HEK293T (cell line): Measurements from ENCODE around the gene TAP2.

Experiments
- ARNT ChIP-seq: fragments of 450-650 bp; IDR thresholded peaks from 2 replicates; pipeline ENCODE4 v1.6.1; 2017; ENCODE audit warnings: mild to moderate bottlenecking
- BHLHE40 ChIP-seq: fragments of 450-650 bp; IDR thresholded peaks from 2 replicates; pipeline ENCODE4 v1.6.1; 2016; ENCODE audit warnings: mild to moderate bottlenecking, moderate library complexity, borderline replicate concordance
- CTBP1 ChIP-seq: fragments of 450-650 bp; IDR thresholded peaks from 2 replicates; pipeline ENCODE4 v1.6.1; 2016; ENCODE audit warnings: borderline replicate concordance
- ELF4 ChIP-seq: fragments of 450-650 bp; IDR thresholded peaks from 2 replicates; pipeline ENCODE4 v1.6.1; 2017; ENCODE audit warnings: antibody characterized with exemption
- FOXA1 ChIP-seq: fragments of 450-650 bp; IDR thresholded peaks from 2 replicates; pipeline ENCODE4 v1.6.1; 2016; ENCODE audit warnings: mild to moderate bottlenecking
- FOXK2 ChIP-seq: fragments of 450-650 bp; IDR thresholded peaks from 2 replicates; pipeline ENCODE4 v1.6.1; 2016; ENCODE audit warnings: mild to moderate bottlenecking
- FOXM1 ChIP-seq: fragments of 450-650 bp; IDR thresholded peaks from 2 replicates; pipeline ENCODE4 v1.6.1; 2017; ENCODE audit warnings: mild to moderate bottlenecking, borderline replicate concordance
- PKNOX1 ChIP-seq: fragments of 450-650 bp; IDR thresholded peaks from 2 replicates; pipeline ENCODE4 v1.6.1; 2016
- SP1 ChIP-seq: fragments of 450-650 bp; IDR thresholded peaks from 2 replicates; pipeline ENCODE4 v1.6.1; 2017
- SUZ12 ChIP-seq: fragments of 450-650 bp; IDR thresholded peaks from 2 replicates; pipeline ENCODE4 v1.6.1; 2016; ENCODE audit warnings: mild to moderate bottlenecking
- TARDBP ChIP-seq: fragments of 450-650 bp; IDR thresholded peaks from 2 replicates; pipeline ENCODE4 v1.6.1; 2016

- TF ChIP-seq SP1 = no peak
- no peak for TF ChIP-seq FOXM1
- TF ChIP-seq SUZ12 = no peak
- TF ChIP-seq FOXA1 = no peak
- TF ChIP-seq FOXK2 = no peak
- no peak for TF ChIP-seq TARDBP
- no peak for TF ChIP-seq BHLHE40
- TF ChIP-seq ARNT = no peak
- no peak for TF ChIP-seq CTBP1
- TF ChIP-seq ELF4 = no peak
- TF ChIP-seq PKNOX1 = no peak
Measured at GRCh38 chr6:32814145-32814544, 24.4 kb downstream of the TAP2 start.
